ENCODE results near the gene MAML1. TPM values are rescaled to one million over a fixed set of nuclear protein-coding genes. Genes with fewer than 3 reads are reported as not detected.

Gene MAML1
- total RNA-seq, 1 donor from 2014 or later = 42.6 TPM

- Mint-ChIP-seq H3K27me3 (no peaks in the 10 kb centered on the region), H3K4me3 (no peak overlapping the region), H3K4me1 (ENCODE audit: unreplicated experiment) (peaks cover 6% of the 10 kb centered on the region), H3K9me3 (no peaks in the 10 kb centered on the region), H3K36me3 (peaks cover 9% of the 10 kb centered on the region), H3K27ac (no peak overlapping the region)
- TF ChIP-seq CTCF (conservative IDR thresholded peaks at IDR 0.05) = no peak
- DNase-seq (ENCODE audit: extremely low spot score, unreplicated experiment) = no peak
Measured at GRCh38 chr5:179812997-179813607, 80.5 kb downstream of the MAML1 start.

GRCh38 chr5:179814090-179814489 is 81.5 kb downstream of the MAML1 start:
- Mint-ChIP-seq H3K27ac (no peak overlapping the region), H3K9me3 (no peaks in the 10 kb centered on the region), H3K4me1 (ENCODE audit: unreplicated experiment) (peaks cover 13% of the 10 kb centered on the region), H3K4me3 (no peak overlapping the region), H3K27me3 (no peaks in the 10 kb centered on the region), H3K36me3 (peaks cover 9% of the 10 kb centered on the region)
- DNase-seq (ENCODE audit: extremely low spot score, unreplicated experiment) = no peak
- TF ChIP-seq CTCF (conservative IDR thresholded peaks at IDR 0.05) = no peak

- H3K27ac Mint-ChIP-seq = peak overlapping the region; percentile 72
- peak overlapping the region; percentile 79 for H3K4me3 Mint-ChIP-seq
Measured at GRCh38 chr5:179815491-179816249, 83.0 kb downstream of the MAML1 start.

GRCh38 chr5:179816401-179816795 is 83.8 kb downstream of the MAML1 start:
- DNase-seq (ENCODE audit: extremely low spot score, unreplicated experiment) = no peak
- TF ChIP-seq CTCF (conservative IDR thresholded peaks at IDR 0.05) = no peak
- H3K9me3 Mint-ChIP-seq = no peaks in the 10 kb centered on the region
- peak overlapping the region; percentile 20 for H3K4me3 Mint-ChIP-seq
- H3K27me3 Mint-ChIP-seq = no peaks in the 10 kb centered on the region
- no peak overlapping the region for H3K27ac Mint-ChIP-seq
- H3K4me1 Mint-ChIP-seq (ENCODE audit: unreplicated experiment) = peaks cover 17% of the 10 kb centered on the region
- peaks cover 9% of the 10 kb centered on the region for H3K36me3 Mint-ChIP-seq

More at GRCh38 chr5:179815491-179816249, 83.0 kb downstream of the MAML1 start:
- TF ChIP-seq CTCF (conservative IDR thresholded peaks at IDR 0.05) = no peak
- Mint-ChIP-seq H3K36me3 (peaks cover 9% of the 10 kb centered on the region), H3K9me3 (no peaks in the 10 kb centered on the region), H3K4me1 (ENCODE audit: unreplicated experiment) (peaks cover 17% of the 10 kb centered on the region), H3K27me3 (no peaks in the 10 kb centered on the region)
- no peak for DNase-seq (ENCODE audit: extremely low spot score, unreplicated experiment)

GRCh38 chr5:179816796-179817469 is 84.3 kb downstream of the MAML1 start:
- peak overlapping the region; percentile 49 for H3K4me3 Mint-ChIP-seq
- no peak for DNase-seq (ENCODE audit: extremely low spot score, unreplicated experiment)
- TF ChIP-seq CTCF (conservative IDR thresholded peaks at IDR 0.05) = no peak
- peaks cover 9% of the 10 kb centered on the region for H3K36me3 Mint-ChIP-seq
- no peaks in the 10 kb centered on the region for H3K27me3 Mint-ChIP-seq
- no peak overlapping the region for H3K27ac Mint-ChIP-seq
- H3K4me1 Mint-ChIP-seq (ENCODE audit: unreplicated experiment) = peaks cover 19% of the 10 kb centered on the region
- no peaks in the 10 kb centered on the region for H3K9me3 Mint-ChIP-seq

Measured in type B pancreatic cell (in vitro differentiated cells).